ENCODE results near the gene PGBD2. TPM values are rescaled to one million over a fixed set of nuclear protein-coding genes. Genes with fewer than 3 reads are reported as not detected.

PGBD2 gene
- total RNA-seq, 1 experiment from 2014 or later: 6.5 TPM

- TF ChIP-seq JAZF1 (CRISPR knock-in tag; IDR thresholded peaks at IDR 0.05): no peak
- no peak for TF ChIP-seq GRHL2 (CRISPR knock-in tag; IDR thresholded peaks at IDR 0.05; ENCODE audit: insufficient replicate concordance, severe bottlenecking)
- no peak for TF ChIP-seq RORB (CRISPR knock-in tag; IDR thresholded peaks at IDR 0.05)
- TF ChIP-seq, protein P1, sequence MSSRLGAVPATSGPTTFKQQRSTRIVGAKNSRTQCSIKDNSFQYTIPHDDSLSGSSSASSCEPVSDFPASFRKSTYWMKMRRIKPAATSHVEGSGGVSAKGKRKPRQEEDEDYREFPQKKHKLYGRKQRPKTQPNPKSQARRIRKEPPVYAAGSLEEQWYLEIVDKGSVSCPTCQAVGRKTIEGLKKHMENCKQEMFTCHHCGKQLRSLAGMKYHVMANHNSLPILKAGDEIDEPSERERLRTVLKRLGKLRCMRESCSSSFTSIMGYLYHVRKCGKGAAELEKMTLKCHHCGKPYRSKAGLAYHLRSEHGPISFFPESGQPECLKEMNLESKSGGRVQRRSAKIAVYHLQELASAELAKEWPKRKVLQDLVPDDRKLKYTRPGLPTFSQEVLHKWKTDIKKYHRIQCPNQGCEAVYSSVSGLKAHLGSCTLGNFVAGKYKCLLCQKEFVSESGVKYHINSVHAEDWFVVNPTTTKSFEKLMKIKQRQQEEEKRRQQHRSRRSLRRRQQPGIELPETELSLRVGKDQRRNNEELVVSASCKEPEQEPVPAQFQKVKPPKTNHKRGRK (CRISPR knock-in tag; IDR thresholded peaks at IDR 0.05; ENCODE audit: borderline replicate concordance): no peak
- 0 out of 2 replicates have a peak, but pooled peaks have one; percentile 90 for TF ChIP-seq KAT7 (CRISPR knock-in tag; IDR thresholded peaks at IDR 0.05; ENCODE audit: borderline replicate concordance)
- TF ChIP-seq, protein P2, sequence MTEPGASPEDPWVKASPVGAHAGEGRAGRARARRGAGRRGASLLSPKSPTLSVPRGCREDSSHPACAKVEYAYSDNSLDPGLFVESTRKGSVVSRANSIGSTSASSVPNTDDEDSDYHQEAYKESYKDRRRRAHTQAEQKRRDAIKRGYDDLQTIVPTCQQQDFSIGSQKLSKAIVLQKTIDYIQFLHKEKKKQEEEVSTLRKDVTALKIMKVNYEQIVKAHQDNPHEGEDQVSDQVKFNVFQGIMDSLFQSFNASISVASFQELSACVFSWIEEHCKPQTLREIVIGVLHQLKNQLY (CRISPR knock-in tag; IDR thresholded peaks at IDR 0.05): 0 out of 2 replicates have a peak, but pooled peaks have one; percentile 86
- TF ChIP-seq ZNF219 (CRISPR knock-in tag; IDR thresholded peaks at IDR 0.05; ENCODE audit: borderline replicate concordance): 0 out of 2 replicates have a peak, but pooled peaks have one; percentile 46
- TF ChIP-seq ELF4 (CRISPR knock-in tag; IDR thresholded peaks at IDR 0.05; ENCODE audit: low read depth): no peak
- peak; percentile 96 for TF ChIP-seq SP1 (CRISPR knock-in tag; conservative IDR thresholded peaks at IDR 0.05)
- TF ChIP-seq SMAD4 (CRISPR knock-in tag; IDR thresholded peaks at IDR 0.05): peak; percentile 84; the same call in 1 of the 2 replicates
- TF ChIP-seq USF1 (CRISPR knock-in tag; IDR thresholded peaks at IDR 0.05): peak; percentile 28; the same call in 1 of the 2 replicates
- TF ChIP-seq MAX (CRISPR knock-in tag; IDR thresholded peaks at IDR 0.05): peak; percentile 90
- TF ChIP-seq ETV6 (CRISPR knock-in tag; IDR thresholded peaks at IDR 0.05): peak; percentile 96
- TF ChIP-seq CREB1 (CRISPR knock-in tag; IDR thresholded peaks at IDR 0.05): peak; percentile 70; the same call in 1 of the 2 replicates
- TF ChIP-seq TCF7 (CRISPR knock-in tag; IDR thresholded peaks at IDR 0.05; ENCODE audit: low read depth): 0 out of 2 replicates have a peak, but pooled peaks have one; percentile 65
- TF ChIP-seq USF2 (CRISPR knock-in tag; IDR thresholded peaks at IDR 0.05): no peak
- TF ChIP-seq, protein P3, sequence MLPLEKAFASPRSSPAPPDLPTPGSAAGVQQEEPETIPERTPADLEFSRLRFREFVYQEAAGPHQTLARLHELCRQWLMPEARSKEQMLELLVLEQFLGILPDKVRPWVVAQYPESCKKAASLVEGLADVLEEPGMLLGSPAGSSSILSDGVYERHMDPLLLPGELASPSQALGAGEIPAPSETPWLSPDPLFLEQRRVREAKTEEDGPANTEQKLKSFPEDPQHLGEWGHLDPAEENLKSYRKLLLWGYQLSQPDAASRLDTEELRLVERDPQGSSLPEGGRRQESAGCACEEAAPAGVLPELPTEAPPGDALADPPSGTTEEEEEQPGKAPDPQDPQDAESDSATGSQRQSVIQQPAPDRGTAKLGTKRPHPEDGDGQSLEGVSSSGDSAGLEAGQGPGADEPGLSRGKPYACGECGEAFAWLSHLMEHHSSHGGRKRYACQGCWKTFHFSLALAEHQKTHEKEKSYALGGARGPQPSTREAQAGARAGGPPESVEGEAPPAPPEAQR (CRISPR knock-in tag; IDR thresholded peaks at IDR 0.05): no peak
These were observed at the start of gene PGBD2 (continued) for GRCh38 chr1:248906009-248906752.

- DNase-seq (ENCODE audit: low spot score) (no peak), ATAC-seq (no peak)
- peaks cover 21% of the 10 kb centered on the region for H3K27me3 Mint-ChIP-seq (ENCODE audit: low read depth)
- H3K9me3 Mint-ChIP-seq: peaks cover 3% of the 10 kb centered on the region
- no peak overlapping the region; the same call in 1 of the 2 replicates for H3K27ac Mint-ChIP-seq
- CTCF ChIA-PET: interaction anchor here (2.4 to 3.0 kb wide), 2 partner anchors 45 to 49 kb away, joined by 7 to 24 read pairs; partner anchors contain the start of gene PGBD2
- H3K4me3 Mint-ChIP-seq: peak overlapping the region; percentile 88
- peaks cover 8% of the 10 kb centered on the region for H3K36me3 Mint-ChIP-seq
- POLR2A ChIA-PET: no interaction called here
- peaks cover 16% of the 10 kb centered on the region for H3K4me1 Mint-ChIP-seq
- TF ChIP-seq, protein P4, sequence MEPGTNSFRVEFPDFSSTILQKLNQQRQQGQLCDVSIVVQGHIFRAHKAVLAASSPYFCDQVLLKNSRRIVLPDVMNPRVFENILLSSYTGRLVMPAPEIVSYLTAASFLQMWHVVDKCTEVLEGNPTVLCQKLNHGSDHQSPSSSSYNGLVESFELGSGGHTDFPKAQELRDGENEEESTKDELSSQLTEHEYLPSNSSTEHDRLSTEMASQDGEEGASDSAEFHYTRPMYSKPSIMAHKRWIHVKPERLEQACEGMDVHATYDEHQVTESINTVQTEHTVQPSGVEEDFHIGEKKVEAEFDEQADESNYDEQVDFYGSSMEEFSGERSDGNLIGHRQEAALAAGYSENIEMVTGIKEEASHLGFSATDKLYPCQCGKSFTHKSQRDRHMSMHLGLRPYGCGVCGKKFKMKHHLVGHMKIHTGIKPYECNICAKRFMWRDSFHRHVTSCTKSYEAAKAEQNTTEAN (CRISPR knock-in tag; IDR thresholded peaks at IDR 0.05): no peak
- TF ChIP-seq CTCF (IDR thresholded peaks at IDR 0.05) (no peak), TEAD4 (CRISPR knock-in tag; IDR thresholded peaks at IDR 0.05) (no peak), NR1H2 (CRISPR knock-in tag; IDR thresholded peaks at IDR 0.05) (no peak), OVOL2 (CRISPR knock-in tag; IDR thresholded peaks at IDR 0.05; ENCODE audit: borderline replicate concordance) (no peak)
These were observed 48.8 kb upstream of the PGBD2 start for GRCh38 chr1:248857201-248857600.
